ENCODE data around the gene SFT2D1. TPM values are rescaled to one million over a fixed set of nuclear protein-coding genes. Genes with fewer than 3 reads are reported as not detected.

SFT2D1 gene
- total and polyA plus RNA-seq, 5 donors, result 23.6 to 45.8 (median 24.9) TPM

DNA sequence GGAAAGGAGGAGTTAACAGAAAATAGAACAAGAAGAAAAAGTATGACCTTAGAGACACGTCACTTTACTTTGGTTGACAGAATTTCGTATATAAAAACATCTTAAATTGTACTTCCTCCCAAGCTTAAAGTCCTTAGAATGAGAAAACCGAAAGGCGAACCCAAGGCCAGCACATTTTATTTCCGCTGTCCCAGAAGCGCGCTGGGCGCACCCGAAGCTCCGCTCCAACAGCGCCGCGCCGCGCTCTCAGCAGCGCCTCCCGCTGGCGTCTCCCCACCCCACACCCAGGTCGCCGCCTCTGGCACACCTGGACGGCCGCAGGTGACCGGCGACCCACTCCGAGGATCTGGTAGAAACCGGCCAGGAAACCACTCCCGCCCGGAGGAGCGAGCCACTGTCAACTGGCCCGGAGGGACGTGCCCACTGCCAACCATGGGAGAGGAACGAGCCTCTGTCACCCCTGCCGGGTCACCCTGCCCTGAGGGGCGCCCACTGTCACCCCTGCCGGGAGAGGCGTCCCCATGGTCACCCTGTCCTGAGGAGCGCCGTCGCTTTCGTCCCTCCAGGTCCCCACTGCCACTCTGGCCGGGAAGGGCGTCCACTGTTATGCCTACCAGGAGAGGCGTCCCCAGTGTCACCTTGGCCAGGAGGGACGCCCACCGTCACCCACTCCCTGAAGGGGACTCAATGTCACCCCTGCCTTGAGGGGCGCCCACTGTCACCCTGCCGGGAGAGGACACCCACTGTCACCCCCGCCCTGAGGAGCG is 39.6 kb upstream of the SFT2D1 start:
- Histone ChIP-seq H3K9me3 (ENCODE audit: control insufficient read depth, low read length) (no peaks in the 10 kb centered on the region), H3K4me1 (ENCODE audit: control insufficient read depth, insufficient read depth, low read length) (no peaks in the 10 kb centered on the region), H3K27me3 (ENCODE audit: control insufficient read depth, insufficient read depth) (no peaks in the 10 kb centered on the region), H3K27ac (ENCODE audit: low read length) (peak overlapping the region; percentile 93), H3K4me3 (ENCODE audit: low read length) (peak overlapping the region; percentile 79)
- under 1% methylated on average over 49 of the region's 49 CpGs for WGBS
- intact Hi-C loops (cut with DNase I), result loop anchor here in 2 of 4 donors (2.0 to 5.0 kb wide), 2 partner anchors 39 to 40 kb away; partner anchors contain the start of gene SFT2D1 (in 2 of the 2)
- peak; percentile 58 to 62 for ATAC-seq
- DNase-seq, result peak; percentile 59 to 88 (median 86)

DNA sequence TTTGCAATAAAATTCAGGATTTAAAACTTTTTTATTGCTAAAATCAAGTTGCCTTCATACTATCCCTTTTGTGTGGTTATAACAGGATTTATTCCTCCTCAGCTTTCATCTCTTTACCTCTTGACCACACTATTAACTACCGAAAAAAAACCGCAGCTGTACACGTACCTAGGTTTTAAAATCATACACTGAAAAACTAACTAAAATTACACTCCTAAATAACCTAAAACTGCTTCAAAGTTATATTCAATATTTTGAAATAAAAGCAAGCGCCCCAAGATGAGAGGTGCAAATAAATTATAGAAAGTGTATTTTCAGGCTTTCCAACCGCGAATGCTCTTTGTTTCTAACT is 39.0 kb upstream of the SFT2D1 start:
- 41% methylated on average over 6 of the region's 6 CpGs for WGBS
- Histone ChIP-seq H3K4me3 (ENCODE audit: low read length) (peak overlapping the region; percentile 79), H3K9me3 (ENCODE audit: control insufficient read depth, low read length) (no peaks in the 10 kb centered on the region), H3K4me1 (ENCODE audit: control insufficient read depth, insufficient read depth, low read length) (no peaks in the 10 kb centered on the region), H3K27me3 (ENCODE audit: control insufficient read depth, insufficient read depth) (no peaks in the 10 kb centered on the region), H3K27ac (ENCODE audit: low read length) (no peak overlapping the region)
- DNase-seq, result no peak
- no peak for ATAC-seq
- intact Hi-C loops (cut with DNase I), result loop anchor here in 1 of 4 donors (5.0 kb wide), 1 partner anchor 39 kb away; the partner anchor contains the start of gene SFT2D1

DNA sequence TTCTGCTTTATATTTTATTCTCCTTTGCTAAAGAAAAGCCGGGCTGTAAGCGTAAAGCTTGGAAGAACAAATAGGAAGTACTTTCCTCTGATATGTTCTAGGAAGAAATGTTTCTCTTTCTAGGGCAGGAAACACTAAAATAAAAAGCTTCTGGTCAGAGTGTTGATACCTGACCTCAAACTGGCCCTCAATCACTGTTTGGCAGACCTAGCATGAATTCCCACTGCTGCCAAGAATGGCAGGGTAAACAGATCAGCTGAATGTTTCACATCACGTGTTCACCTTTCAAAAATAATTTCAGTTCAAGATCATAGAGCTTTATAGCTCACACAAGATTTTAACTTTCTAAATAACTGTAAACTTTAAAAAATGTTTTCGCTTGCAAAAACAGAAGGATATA is 37.5 kb upstream of the SFT2D1 start:
- no peak for ATAC-seq
- H3K27ac ChIP-seq (ENCODE audit: low read length), result no peak overlapping the region
- intact Hi-C loops (cut with DNase I), result loop anchor here in 1 of 4 donors (5.0 kb wide), 1 partner anchor 37 kb away; the partner anchor contains the start of gene SFT2D1
- no peaks in the 10 kb centered on the region for H3K27me3 ChIP-seq (ENCODE audit: control insufficient read depth, insufficient read depth)
- no peak for DNase-seq
- H3K4me3 ChIP-seq (ENCODE audit: low read length), result no peak overlapping the region
- H3K9me3 ChIP-seq (ENCODE audit: control insufficient read depth, low read length), result no peaks in the 10 kb centered on the region
- H3K4me1 ChIP-seq (ENCODE audit: control insufficient read depth, insufficient read depth, low read length), result no peaks in the 10 kb centered on the region
- WGBS, result 53% methylated on average over 4 of the region's 4 CpGs

DNA sequence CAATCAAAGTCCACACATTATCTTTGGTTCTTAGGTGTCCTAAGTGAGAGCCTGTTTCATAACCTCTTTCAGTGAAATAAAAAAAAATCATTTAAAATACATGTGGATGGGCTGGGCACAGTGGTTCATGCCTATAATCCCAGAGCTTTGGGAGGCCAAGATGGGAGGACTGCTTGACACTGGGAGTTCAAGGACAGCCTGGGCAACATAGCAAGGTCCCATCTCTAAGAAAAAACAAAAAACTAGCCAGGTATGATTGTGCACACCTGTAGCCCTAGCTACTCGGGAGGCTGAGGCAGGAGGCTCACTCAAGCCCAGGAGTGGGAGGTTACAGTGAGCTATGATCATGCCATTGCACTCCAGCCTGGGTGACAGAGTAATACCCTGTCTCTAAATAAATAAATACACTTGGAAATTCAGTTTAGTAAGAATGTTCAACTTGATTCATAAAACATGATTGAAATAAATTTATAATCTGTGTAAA is 36.8 kb upstream of the SFT2D1 start:
- intact Hi-C loops (cut with DNase I), result no loop called here
- Histone ChIP-seq H3K27me3 (ENCODE audit: control insufficient read depth, insufficient read depth) (no peaks in the 10 kb centered on the region), H3K4me1 (ENCODE audit: control insufficient read depth, insufficient read depth, low read length) (no peaks in the 10 kb centered on the region), H3K4me3 (ENCODE audit: low read length) (no peak overlapping the region), H3K9me3 (ENCODE audit: control insufficient read depth, low read length) (no peaks in the 10 kb centered on the region), H3K27ac (ENCODE audit: low read length) (no peak overlapping the region)
- ATAC-seq (no peak), DNase-seq (no peak)
- WGBS, result 91% methylated on average over 1 of the region's 1 CpG

DNA sequence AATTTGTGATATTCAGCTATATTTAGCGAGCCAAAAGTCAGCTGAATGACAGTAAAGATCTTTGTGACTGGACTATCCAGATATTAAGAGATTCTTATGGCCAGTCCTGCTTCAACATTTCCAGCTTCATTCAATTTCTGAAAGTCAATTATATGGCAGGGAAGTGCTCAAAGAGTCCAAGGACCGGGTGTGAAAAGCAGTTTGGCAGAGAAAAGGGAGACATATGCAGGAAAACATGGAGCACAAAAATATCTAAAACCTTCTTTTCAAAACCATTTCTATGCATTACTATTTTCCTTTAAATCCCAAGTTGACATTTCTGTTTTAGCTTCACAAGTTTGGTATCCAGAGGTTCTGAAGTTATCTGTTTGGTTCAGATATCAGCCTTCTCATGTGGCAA is 35.4 kb upstream of the SFT2D1 start:
- Histone ChIP-seq H3K27me3 (ENCODE audit: control insufficient read depth, insufficient read depth) (no peaks in the 10 kb centered on the region), H3K4me3 (ENCODE audit: low read length) (no peak overlapping the region), H3K9me3 (ENCODE audit: control insufficient read depth, low read length) (no peaks in the 10 kb centered on the region), H3K27ac (ENCODE audit: low read length) (no peak overlapping the region), H3K4me1 (ENCODE audit: control insufficient read depth, insufficient read depth, low read length) (no peaks in the 10 kb centered on the region)
- ATAC-seq, result no peak
- no peak for DNase-seq
- WGBS, result 57% methylated on average over 2 of the region's 2 CpGs
- intact Hi-C loops (cut with DNase I), result no loop called here

DNA sequence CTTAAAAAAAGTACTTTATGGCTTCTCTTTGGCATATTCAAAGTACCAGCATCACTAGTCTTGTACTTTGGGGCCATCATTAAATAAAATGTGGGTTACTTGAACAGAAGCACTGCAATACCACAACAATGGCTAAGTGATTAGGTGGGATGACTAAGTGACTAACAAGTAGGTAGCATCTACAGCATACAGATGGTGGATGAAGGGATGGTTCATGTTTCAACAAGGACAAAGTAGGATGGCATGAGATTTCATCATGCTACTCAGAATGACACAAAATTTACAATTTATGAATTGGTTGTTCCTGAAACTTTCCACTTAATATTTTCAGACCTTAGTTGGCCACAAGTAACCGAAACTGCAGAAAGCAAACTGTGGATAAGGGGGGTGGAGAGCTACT is 32.7 kb upstream of the SFT2D1 start:
- H3K27me3 ChIP-seq (ENCODE audit: control insufficient read depth, insufficient read depth), result no peaks in the 10 kb centered on the region
- no peaks in the 10 kb centered on the region for H3K4me1 ChIP-seq (ENCODE audit: control insufficient read depth, insufficient read depth, low read length)
- WGBS, result 92% methylated on average over 1 of the region's 1 CpG
- no peak overlapping the region for H3K27ac ChIP-seq (ENCODE audit: low read length)
- DNase-seq (no peak), ATAC-seq (no peak)
- H3K9me3 ChIP-seq (ENCODE audit: control insufficient read depth, low read length), result no peaks in the 10 kb centered on the region
- intact Hi-C loops (cut with DNase I), result no loop called here
- no peak overlapping the region for H3K4me3 ChIP-seq (ENCODE audit: low read length)

DNA sequence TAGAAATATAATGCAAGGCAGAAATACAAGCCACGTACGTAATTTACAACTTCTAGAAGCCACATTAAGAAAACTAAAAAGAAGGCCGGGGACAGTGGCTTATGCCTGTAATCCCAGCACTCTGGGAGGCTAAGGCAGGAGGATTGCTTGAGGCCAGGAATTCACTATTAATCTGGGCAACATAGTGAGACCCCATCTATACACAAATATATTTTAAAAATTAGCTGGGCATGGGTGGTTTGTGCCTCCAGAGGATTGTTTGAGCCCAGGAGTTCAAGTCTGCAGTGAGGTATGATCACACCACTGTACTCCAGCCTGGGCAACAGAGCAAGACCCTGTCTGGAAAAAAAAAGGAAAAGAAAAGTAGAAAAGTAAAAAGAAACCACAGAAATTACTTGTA is 28.1 kb upstream of the SFT2D1 start:
- DNase-seq (no peak), ATAC-seq (no peak)
- intact Hi-C loops (cut with DNase I), result no loop called here
- Histone ChIP-seq H3K27me3 (ENCODE audit: control insufficient read depth, insufficient read depth) (no peaks in the 10 kb centered on the region), H3K9me3 (ENCODE audit: control insufficient read depth, low read length) (no peaks in the 10 kb centered on the region), H3K27ac (ENCODE audit: low read length) (no peak overlapping the region), H3K4me1 (ENCODE audit: control insufficient read depth, insufficient read depth, low read length) (peaks cover 5% of the 10 kb centered on the region), H3K4me3 (ENCODE audit: low read length) (no peak overlapping the region)
- WGBS, result 95% methylated on average over 3 of the region's 3 CpGs

DNA sequence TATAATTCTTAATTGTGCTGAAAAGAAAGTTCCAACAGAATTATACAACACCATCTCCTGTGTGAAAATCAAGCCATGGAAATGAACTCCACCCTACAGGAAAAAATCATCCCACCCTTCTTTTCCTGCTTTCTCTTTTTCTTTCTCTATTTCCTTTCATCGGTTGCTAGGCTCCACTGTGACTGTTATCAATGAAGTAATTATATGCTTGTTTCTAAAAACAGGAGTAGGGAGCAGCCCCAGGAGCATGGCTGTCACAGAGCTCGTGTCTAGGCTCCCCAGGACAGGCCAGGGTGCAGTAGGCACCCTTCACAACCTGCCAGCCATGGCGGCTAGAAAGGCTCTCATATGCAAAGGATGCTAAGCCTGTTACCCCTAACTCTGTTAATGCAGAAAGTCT is 27.4 kb upstream of the SFT2D1 start:
- DNase-seq, result no peak
- no peaks in the 10 kb centered on the region for H3K27me3 ChIP-seq (ENCODE audit: control insufficient read depth, insufficient read depth)
- peak in 1 of 2 donors; percentile 59 for ATAC-seq
- H3K27ac ChIP-seq (ENCODE audit: low read length), result no peak overlapping the region
- peaks cover 5% of the 10 kb centered on the region for H3K4me1 ChIP-seq (ENCODE audit: control insufficient read depth, insufficient read depth, low read length)
- H3K4me3 ChIP-seq (ENCODE audit: low read length), result no peak overlapping the region
- no peaks in the 10 kb centered on the region for H3K9me3 ChIP-seq (ENCODE audit: control insufficient read depth, low read length)
- WGBS, result 53% methylated on average over 3 of the region's 3 CpGs
- intact Hi-C loops (cut with DNase I), result no loop called here

DNA sequence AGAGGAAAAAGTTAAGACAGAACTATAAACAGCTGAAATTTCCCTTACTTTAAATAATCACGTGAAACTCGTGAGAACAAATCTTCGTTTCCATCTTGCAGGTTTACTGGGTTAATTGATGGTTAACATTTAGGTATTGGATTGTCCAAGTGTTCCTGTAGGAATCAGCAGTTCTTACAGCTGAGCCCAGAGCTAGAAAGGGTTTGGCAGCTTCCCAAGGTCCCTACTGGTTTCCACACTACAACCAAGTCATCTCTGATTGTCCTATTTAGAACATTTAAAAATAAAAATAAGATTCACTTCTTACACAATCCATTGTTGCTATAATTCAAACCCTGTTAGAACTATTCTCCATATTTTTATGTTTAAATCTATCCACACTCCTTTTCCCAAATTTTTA is 24.6 kb upstream of the SFT2D1 start:
- Histone ChIP-seq H3K27me3 (ENCODE audit: control insufficient read depth, insufficient read depth) (no peaks in the 10 kb centered on the region), H3K27ac (ENCODE audit: low read length) (peak overlapping the region; percentile 64), H3K4me1 (ENCODE audit: control insufficient read depth, insufficient read depth, low read length) (peaks cover 5% of the 10 kb centered on the region), H3K4me3 (ENCODE audit: low read length) (no peak overlapping the region), H3K9me3 (ENCODE audit: control insufficient read depth, low read length) (no peaks in the 10 kb centered on the region)
- DNase-seq (no peak), ATAC-seq (no peak)
- intact Hi-C loops (cut with DNase I), result no loop called here
- 90% methylated on average over 3 of the region's 3 CpGs for WGBS

DNA sequence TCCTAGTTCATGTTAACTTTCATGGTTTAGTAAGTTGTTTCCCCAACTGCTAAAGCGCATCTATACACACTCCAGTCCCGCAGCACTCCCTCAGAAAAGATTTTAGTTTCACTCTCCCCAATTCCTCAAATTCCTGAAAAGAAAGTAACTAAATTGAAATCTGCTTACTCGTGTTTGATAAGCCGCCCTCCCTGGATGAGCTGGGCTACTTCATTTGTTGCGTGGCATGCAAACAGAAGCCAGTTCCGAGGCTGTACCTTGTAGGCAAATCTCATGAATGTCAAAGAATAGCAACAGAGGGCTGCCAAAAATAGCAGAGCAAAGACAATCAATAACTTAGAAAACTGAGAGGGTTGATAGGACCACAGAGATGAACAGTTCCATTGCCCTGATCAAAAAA is 23.5 kb upstream of the SFT2D1 start:
- DNase-seq (no peak), ATAC-seq (no peak)
- WGBS, result 68% methylated on average over 6 of the region's 6 CpGs
- intact Hi-C loops (cut with DNase I), result no loop called here
- Histone ChIP-seq H3K4me3 (ENCODE audit: low read length) (no peak overlapping the region), H3K27me3 (ENCODE audit: control insufficient read depth, insufficient read depth) (no peaks in the 10 kb centered on the region), H3K4me1 (ENCODE audit: control insufficient read depth, insufficient read depth, low read length) (peaks cover 5% of the 10 kb centered on the region), H3K27ac (ENCODE audit: low read length) (peak overlapping the region; percentile 86), H3K9me3 (ENCODE audit: control insufficient read depth, low read length) (no peaks in the 10 kb centered on the region)

DNA sequence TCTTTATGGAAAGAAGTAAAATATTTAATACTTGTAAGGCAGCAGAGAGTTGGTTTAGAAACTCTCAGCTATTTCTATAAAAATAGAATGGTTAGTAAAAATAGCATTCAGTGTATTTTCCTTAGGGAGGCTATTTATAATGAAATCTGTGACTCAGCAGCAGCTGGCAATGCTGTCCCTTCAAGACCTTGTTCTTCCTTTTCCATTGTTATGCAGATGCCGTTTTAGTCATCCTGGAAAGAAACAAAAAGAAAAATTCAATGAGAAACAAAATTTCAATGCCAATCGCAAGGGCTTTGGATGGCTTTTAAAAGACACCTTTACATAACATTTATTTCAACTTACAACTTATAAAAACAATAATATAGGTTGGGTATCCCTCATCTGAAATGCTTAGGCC is 22.9 kb upstream of the SFT2D1 start:
- peak in 1 of 2 donors; percentile 59 for ATAC-seq
- Histone ChIP-seq H3K27ac (ENCODE audit: low read length) (no peak overlapping the region), H3K4me1 (ENCODE audit: control insufficient read depth, insufficient read depth, low read length) (peaks cover 7% of the 10 kb centered on the region), H3K27me3 (ENCODE audit: control insufficient read depth, insufficient read depth) (no peaks in the 10 kb centered on the region), H3K9me3 (ENCODE audit: control insufficient read depth, low read length) (no peaks in the 10 kb centered on the region), H3K4me3 (ENCODE audit: low read length) (no peak overlapping the region)
- DNase-seq, result no peak
- intact Hi-C loops (cut with DNase I), result no loop called here
- WGBS, result 36% methylated on average over 2 of the region's 2 CpGs

Data from right cardiac atrium (tissue), 5 donors.